GM19043 (cell line): Measurements from ENCODE around the gene OBSCN.
"Not testable (repeated sequence)": the region's sequence is repeated elsewhere in the genome, so short reads cannot be mapped to it uniquely, and the experiment has no call there.

Experiments used
- ATAC-seq: cut with Tn5 transposase; IDR thresholded peaks from one replicate; pipeline ENCODE4 v1.9.1; 2021; ENCODE audit warnings: low read depth; ENCODE audit not compliant: unreplicated experiment

OBSCN gene

GRCh38 chr1:228249513-228250305, 41.9 kb downstream of the OBSCN start:
- no peak for ATAC-seq

- ATAC-seq, result not testable (repeated sequence)
These were observed 44.6 kb downstream of the OBSCN start for GRCh38 chr1:228252476-228252875.

GRCh38 chr1:228256626-228257375, 49.0 kb downstream of the OBSCN start:
- no peak for ATAC-seq

DNA sequence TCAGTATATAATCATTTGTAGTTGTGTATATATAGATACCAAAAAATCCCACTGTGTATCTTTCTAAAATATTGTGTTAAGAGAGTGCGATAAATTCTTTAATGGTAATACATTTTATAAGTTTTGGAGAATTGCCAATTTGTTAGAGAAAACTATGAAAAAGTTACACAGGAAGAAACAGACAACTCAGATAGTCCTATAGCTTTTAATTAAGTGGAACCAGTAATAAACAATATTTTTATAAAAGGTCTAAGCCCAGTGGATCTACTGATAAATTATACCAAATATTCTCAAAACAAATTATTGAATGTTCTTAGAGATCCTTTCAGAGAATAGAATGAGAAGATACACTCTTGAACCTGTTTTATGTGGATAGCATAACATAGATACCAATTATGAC, 50.6 kb downstream of the OBSCN start:
- ATAC-seq, result no peak

DNA sequence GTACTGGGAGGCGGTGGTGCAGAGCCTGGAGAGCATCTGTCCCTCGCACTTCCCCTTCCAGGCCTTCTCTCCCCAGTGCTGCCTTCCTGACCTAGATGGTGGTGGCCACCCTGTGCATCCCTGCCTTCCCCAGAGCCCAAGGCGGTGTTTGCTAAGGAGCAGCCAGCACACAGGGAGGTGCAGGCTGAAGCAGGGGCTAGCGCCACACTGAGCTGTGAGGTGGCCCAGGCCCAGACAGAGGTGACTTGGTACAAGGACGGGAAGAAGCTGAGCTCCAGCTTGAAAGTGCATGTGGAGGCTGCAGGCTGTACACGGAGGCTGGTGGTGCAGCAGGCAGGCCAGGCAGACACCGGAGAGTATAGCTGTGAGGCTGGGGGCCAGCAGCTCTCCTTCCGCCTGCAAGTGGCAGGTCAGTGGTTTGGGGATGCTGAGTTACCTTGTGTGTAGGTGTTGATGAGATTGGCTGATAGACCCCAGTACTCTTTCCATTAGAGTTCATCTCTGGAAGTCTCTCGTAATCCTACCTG, 51.6 kb downstream of the OBSCN start:
- no peak for ATAC-seq

DNA sequence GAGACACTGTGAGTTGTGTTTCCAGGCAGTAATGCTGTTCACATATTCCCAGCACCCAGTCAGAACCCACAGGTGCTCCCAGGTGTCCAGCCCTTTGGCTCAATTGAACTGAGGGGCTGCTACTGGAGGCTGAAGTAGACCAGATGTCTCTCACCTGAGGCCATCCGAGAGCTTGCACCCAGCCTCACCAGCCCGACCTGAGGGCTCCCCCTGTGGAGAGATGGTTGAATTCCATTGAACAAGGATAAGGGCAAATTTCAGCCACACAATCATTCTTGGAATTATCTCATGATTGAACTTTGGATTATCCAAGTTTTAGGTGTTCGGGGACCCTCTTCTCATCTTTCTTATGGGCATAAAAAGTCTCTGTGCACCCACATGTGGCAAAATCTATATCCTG, 52.1 kb downstream of the OBSCN start:
- no peak for ATAC-seq

DNA sequence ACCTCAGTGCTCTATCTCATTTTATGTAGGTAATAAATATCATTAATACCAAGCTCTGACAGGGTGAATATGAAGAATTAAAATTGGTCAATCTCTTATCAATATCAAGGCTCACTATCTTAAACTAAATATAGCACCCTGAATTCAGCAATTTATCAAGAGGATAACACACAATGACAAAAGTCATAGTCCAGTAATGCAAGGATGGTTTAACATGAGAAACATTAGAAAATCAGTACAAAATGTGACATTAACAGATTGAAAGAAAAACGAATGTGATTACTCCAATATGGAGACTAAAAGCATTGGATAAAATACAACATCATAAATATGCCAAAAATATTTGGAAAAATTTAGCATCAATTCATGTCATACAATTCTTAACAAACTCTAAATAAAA, 53.9 kb downstream of the OBSCN start:
- ATAC-seq, result no peak

DNA sequence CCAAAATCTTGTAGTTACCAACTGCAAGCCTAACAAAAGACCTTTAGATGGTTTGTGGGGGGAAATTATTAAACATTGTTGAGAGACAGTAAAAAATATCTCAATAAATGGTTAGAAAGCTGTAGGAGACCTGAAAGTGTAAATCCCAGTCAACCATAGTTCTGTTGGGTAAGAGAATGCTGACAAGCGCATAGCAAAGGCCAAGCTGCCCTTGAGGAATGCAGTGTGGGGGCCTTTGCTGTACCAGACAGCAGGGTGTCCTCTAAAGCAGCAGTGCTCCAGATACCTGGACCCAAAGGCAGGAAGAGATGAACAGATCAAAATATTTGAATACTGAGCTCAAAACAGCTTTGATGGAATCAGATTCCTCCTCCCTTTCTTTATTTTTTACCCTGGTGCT, 54.6 kb downstream of the OBSCN start:
- ATAC-seq, result no peak

DNA sequence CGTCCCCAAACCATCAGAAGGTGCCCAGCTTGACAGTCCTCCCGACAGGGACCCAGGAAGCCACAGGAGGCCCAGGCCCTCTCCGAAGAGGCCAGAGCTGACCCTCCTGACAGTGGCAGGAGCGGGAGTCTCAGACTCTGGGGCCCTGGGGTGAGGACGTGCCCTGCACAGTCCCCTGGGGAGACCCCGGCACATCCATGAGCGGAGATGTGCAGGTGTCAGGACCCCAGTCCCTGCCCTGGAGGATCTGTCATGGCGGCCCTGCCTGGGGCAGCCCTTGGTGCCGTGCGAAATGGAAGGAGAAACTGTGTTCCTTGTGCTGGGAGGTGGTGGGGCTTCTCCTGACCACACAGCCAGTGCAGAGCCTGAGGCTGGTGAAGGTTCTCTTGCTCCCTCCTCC, 55.8 kb downstream of the OBSCN start:
- no peak for ATAC-seq

GRCh38 chr1:228264090-228264829, 56.4 kb downstream of the OBSCN start:
- ATAC-seq, result no peak

GRCh38 chr1:228265167-228265566, 57.3 kb downstream of the OBSCN start:
- ATAC-seq, result no peak

- ATAC-seq, result no peak
These were observed 60.4 kb downstream of the OBSCN start for GRCh38 chr1:228267962-228268880.

DNA sequence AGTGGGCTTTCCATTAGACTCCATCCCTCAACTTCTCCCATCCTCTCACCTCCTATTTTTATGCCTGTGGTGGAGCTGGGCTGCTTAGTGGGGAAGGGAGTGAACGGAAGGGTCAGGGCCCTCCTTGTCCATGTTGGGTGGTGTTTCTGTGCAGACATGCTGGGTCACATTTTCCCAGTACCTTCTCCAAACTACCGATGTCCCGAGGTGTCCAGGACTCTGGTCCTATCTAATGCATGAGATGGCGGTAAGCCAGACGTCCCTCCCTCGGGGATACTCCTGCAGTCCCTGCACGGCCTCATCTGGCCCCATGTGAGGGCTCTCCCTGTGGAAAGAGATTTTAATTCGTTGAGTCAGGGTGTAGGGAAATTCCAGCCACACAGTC, 61.0 kb downstream of the OBSCN start:
- no peak for ATAC-seq

- ATAC-seq, result not testable (repeated sequence)
These were observed 61.6 kb downstream of the OBSCN start for GRCh38 chr1:228269431-228269830.

GRCh38 chr1:228270032-228270431, 62.2 kb downstream of the OBSCN start:
- no peak for ATAC-seq

GRCh38 chr1:228271701-228272251, 63.9 kb downstream of the OBSCN start:
- ATAC-seq, result no peak

DNA sequence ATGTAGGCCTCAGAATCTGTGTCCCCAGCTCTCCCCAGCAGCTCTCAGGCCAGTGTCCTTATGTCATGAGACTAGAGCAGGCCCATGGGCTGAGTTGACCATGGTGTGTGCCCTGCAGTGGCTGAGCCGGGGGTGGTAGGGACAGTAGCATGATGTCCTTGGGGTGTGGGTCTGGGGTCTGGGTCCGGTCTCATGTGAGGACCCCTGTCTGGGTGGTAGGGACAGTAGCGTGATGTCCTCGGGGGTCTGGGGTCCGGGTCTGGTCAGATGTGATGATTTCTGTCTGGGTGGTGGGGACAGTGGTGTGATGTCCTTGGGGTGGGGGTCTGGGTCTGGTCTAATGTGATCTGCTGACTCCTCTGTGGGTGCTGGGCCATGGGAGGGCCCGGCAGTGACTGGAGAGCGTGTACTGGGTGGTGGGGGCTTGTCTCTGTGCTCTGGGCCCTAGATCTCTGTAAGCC, 64.5 kb downstream of the OBSCN start:
- no peak for ATAC-seq

GRCh38 chr1:228272831-228273571, 65.2 kb downstream of the OBSCN start:
- no peak for ATAC-seq
